Endothelial cell of umbilical vein (primary cell): ENCODE results near the gene SH3RF3.

Experiments
- EZH2 ChIP-seq: IDR thresholded peaks from 2 replicates; pipeline ENCODE4 v1.6.1; 2012; ENCODE audit warnings: borderline replicate concordance, low read depth, mild to moderate bottlenecking, moderate library complexity, low read length, inconsistent platforms; ENCODE audit not compliant: severe bottlenecking
- GATA2 ChIP-seq: IDR thresholded peaks from 2 replicates; pipeline ENCODE4 v1.7.0; 2011; ENCODE audit warnings: low read depth, mild to moderate bottlenecking, moderate library complexity, mixed read lengths, low read length; ENCODE audit not compliant: insufficient read length, insufficient read depth
- JUN ChIP-seq: IDR thresholded peaks from 2 replicates; pipeline ENCODE4 v1.6.1; 2011; ENCODE audit warnings: borderline replicate concordance, low read depth; ENCODE audit not compliant: insufficient read length, insufficient read depth
- MYC ChIP-seq: IDR thresholded peaks from one replicate; pipeline ENCODE4 v1.6.1; 2011; ENCODE audit warnings: mild to moderate bottlenecking, low read depth, low read length
- POLR2A ChIP-seq: IDR thresholded peaks from 2 replicates; pipeline ENCODE4 v1.6.1; 2012; ENCODE audit warnings: low read depth, mild to moderate bottlenecking, control low read depth, low read length
- POLR2AphosphoS5 ChIP-seq: IDR thresholded peaks from 2 replicates; pipeline ENCODE4 v1.6.1; 2012; ENCODE audit warnings: low read depth, mild to moderate bottlenecking, control low read depth, low read length, moderate library complexity; ENCODE audit not compliant: insufficient read depth
- TF ChIP-seq, protein P1 (sequence below), 2 donors: IDR thresholded peaks; 1 replicate in 1 of 2; 2 replicates in 1 of 2; pipeline ENCODE4 v1.5.1; 2011; ENCODE audit warnings: low read length in 2 of 2, mild to moderate bottlenecking in 2 of 2, moderate library complexity in 2 of 2, control low read depth in 1 of 2, inconsistent platforms in 1 of 2, low read depth in 1 of 2; ENCODE audit not compliant: insufficient read depth in 1 of 2; ENCODE audit errors: extremely low read depth in 1 of 2
- TF ChIP-seq, protein P2 (sequence below): IDR thresholded peaks from 2 replicates; pipeline ENCODE4 v1.6.1; 2011; ENCODE audit not compliant: insufficient read depth, insufficient read length

DNA sequence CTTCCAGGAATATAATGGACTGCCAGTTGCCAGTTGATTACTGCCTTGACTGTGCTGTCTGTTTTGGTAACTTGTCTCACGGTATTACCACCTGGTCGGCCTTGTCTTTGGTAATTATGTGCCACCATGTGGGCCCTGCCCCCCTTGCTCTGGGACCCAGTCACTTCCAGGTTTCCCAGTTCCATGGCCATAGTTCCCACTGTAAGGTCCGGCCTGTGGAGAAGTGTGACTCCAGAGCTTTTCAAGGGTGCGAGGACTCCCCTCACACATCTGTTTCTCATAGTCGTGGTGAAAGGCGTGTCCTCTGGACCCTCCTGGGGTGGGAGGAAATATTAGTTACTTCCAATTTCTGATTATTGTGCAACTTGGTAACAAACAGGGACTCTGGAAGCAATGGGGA is 334.2 kb downstream of the SH3RF3 start:
- no peak for TF ChIP-seq POLR2A
- TF ChIP-seq, protein P1, sequence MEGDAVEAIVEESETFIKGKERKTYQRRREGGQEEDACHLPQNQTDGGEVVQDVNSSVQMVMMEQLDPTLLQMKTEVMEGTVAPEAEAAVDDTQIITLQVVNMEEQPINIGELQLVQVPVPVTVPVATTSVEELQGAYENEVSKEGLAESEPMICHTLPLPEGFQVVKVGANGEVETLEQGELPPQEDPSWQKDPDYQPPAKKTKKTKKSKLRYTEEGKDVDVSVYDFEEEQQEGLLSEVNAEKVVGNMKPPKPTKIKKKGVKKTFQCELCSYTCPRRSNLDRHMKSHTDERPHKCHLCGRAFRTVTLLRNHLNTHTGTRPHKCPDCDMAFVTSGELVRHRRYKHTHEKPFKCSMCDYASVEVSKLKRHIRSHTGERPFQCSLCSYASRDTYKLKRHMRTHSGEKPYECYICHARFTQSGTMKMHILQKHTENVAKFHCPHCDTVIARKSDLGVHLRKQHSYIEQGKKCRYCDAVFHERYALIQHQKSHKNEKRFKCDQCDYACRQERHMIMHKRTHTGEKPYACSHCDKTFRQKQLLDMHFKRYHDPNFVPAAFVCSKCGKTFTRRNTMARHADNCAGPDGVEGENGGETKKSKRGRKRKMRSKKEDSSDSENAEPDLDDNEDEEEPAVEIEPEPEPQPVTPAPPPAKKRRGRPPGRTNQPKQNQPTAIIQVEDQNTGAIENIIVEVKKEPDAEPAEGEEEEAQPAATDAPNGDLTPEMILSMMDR (IDR thresholded peaks at IDR 0.05; ENCODE audit: extremely low read depth in 1 of 2, insufficient read depth in 1 of 2, low read depth in 1 of 2, low read length in 2 of 2) = no peak
- TF ChIP-seq, protein P2, sequence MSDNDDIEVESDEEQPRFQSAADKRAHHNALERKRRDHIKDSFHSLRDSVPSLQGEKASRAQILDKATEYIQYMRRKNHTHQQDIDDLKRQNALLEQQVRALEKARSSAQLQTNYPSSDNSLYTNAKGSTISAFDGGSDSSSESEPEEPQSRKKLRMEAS = no peak
- no peak for TF ChIP-seq POLR2AphosphoS5
- no peak for TF ChIP-seq EZH2
- no peak for TF ChIP-seq JUN
- no peak for TF ChIP-seq GATA2
- TF ChIP-seq MYC = no peak
